BLaER1 (cell line): ENCODE results near the gene FOXK2.

Source experiments
- H3K27ac ChIP-seq: shearing (Covaris generic); formaldehyde crosslinking; 2 replicates; pipeline ENCODE4 v1.8.1; 2022
- H3K27me3 ChIP-seq: shearing (Covaris generic); formaldehyde crosslinking; 2 replicates; pipeline ENCODE4 v1.8.1; 2022
- H3K36me3 ChIP-seq: shearing (Covaris generic); formaldehyde crosslinking; 2 replicates; pipeline ENCODE4 v1.8.1; 2022
- H3K4me1 ChIP-seq: shearing (Covaris generic); formaldehyde crosslinking; 2 replicates; pipeline ENCODE4 v1.8.1; 2022
- H3K4me2 ChIP-seq: shearing (Covaris generic); formaldehyde crosslinking; 2 replicates; pipeline ENCODE4 v1.8.1; 2022
- H3K4me3 ChIP-seq: shearing (Covaris generic); formaldehyde crosslinking; 2 replicates; pipeline ENCODE4 v1.8.1; 2022
- H3K9ac ChIP-seq: shearing (Covaris generic); formaldehyde crosslinking; 2 replicates; pipeline ENCODE4 v1.8.1; 2022
- H3K9me3 ChIP-seq: shearing (Covaris generic); formaldehyde crosslinking; 2 replicates; pipeline ENCODE4 v1.8.1; 2022
- H4K20me1 ChIP-seq: shearing (Covaris generic); formaldehyde crosslinking; 2 replicates; pipeline ENCODE4 v1.8.1; 2022
- Cebpa-rat ChIP-seq: shearing (Covaris generic); IDR thresholded peaks from 2 replicates; pipeline ENCODE4 v1.8.1; 2022

The FOXK2 gene

DNA sequence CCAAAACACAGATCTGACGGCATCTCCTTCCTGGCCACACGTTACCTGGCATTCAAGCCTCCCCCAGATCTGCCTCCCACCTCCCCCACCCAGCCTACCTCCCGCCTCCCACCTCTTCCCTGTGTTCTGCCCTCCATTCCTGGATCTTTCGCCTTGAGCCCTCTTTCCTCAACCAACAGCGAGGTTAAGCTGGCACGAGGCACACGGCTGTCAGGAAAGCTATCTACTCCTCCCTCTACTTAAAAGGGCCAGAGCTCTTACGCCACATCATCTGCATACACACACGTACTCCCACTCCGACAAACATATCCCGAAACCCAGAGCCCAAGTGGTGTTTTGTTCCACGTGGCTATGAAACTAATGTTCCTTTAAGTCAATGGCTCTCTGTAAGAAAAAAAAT, 110.7 kb downstream of the FOXK2 start:
- peaks cover 98% of the 10 kb centered on the region for H3K36me3 ChIP-seq
- H4K20me1 ChIP-seq: peaks cover 95% of the 10 kb centered on the region

DNA sequence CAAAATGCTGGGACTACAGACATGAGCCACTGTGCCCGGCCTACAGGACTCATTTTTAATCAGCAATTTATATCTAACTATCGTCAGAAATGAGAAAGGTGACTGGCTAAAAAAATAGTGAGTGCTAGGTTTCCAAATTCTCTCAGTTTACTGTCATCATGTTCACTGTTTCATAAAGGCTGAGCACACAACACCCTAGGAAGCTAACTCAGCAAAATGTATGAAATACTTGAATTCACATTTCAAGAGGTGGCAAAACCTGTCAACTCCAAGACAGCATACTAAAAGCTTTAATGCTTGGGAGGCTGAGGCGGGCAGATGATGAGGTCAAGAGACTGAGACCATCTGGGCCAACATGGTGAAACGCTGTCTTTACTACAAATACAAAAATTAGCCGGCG, 112.0 kb downstream of the FOXK2 start:
- no peaks in the 10 kb centered on the region for H3K4me1 ChIP-seq
- no peak overlapping the region for H3K9ac ChIP-seq
- peaks cover 98% of the 10 kb centered on the region for H3K36me3 ChIP-seq
- no peak for TF ChIP-seq Cebpa-rat
- no peaks in the 10 kb centered on the region for H3K27me3 ChIP-seq
- H3K9me3 ChIP-seq: no peaks in the 10 kb centered on the region
- peaks cover 96% of the 10 kb centered on the region for H4K20me1 ChIP-seq
- no peak overlapping the region for H3K27ac ChIP-seq
- no peak overlapping the region for H3K4me2 ChIP-seq
- no peak overlapping the region for H3K4me3 ChIP-seq

More for the DNA sequence above, 110.7 kb downstream of the FOXK2 start:
- no peak for TF ChIP-seq Cebpa-rat
- no peaks in the 10 kb centered on the region for H3K27me3 ChIP-seq
- no peak overlapping the region for H3K4me3 ChIP-seq
- no peaks in the 10 kb centered on the region; the same call in 1 of the 2 replicates for H3K4me1 ChIP-seq
- no peak overlapping the region for H3K9ac ChIP-seq
- H3K27ac ChIP-seq: no peak overlapping the region
- no peak overlapping the region for H3K4me2 ChIP-seq
- H3K9me3 ChIP-seq: no peaks in the 10 kb centered on the region

DNA sequence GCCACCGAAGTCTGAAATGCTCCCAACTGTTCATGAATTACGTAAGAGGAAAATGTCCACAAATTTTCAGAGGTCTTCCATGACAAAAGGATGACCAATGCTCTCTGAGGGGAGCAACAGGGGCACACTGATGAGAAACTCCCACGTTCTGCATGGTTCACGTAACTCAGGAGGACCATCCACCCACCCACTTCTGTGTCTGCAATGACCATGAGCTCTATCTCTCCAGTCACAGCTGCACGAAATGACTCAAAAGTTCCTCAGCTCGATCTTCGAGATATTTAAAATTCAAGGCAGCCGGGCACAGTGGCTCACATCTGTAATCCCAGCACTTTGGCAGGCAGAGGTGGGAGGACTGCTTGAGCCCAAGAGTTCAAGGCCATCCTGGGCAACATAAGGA, 112.9 kb downstream of the FOXK2 start:
- Histone ChIP-seq H3K36me3 (peaks cover 98% of the 10 kb centered on the region), H3K4me1 (no peaks in the 10 kb centered on the region), H3K4me3 (no peak overlapping the region), H4K20me1 (peaks cover 96% of the 10 kb centered on the region), H3K4me2 (no peak overlapping the region), H3K9ac (no peak overlapping the region), H3K9me3 (peaks cover 7% of the 10 kb centered on the region; the same call in 1 of the 2 replicates), H3K27ac (no peak overlapping the region), H3K27me3 (no peaks in the 10 kb centered on the region)
- no peak for TF ChIP-seq Cebpa-rat

DNA sequence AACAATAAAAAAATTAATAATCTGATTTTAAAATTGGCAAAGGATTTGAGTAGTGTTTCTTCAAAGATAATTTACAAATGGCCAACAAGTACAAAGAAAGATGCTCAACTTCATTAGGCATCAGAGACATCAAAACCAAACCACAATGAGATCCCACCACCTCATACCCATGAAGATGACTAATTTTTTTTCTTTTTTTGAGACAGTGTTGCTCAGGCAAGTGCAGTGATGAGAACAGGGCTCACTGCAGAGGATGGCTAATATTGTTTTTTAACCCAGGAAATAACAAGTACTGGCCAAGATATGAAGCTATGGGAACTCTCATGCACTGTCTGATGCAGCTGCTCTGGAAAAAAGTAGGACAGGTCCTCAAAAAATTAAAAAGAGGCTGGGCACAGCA, 113.8 kb downstream of the FOXK2 start:
- H3K27me3 ChIP-seq: no peaks in the 10 kb centered on the region
- H3K4me3 ChIP-seq: no peak overlapping the region
- H3K4me2 ChIP-seq: no peak overlapping the region
- H4K20me1 ChIP-seq: peaks cover 94% of the 10 kb centered on the region
- peaks cover 9% of the 10 kb centered on the region; the same call in 1 of the 2 replicates for H3K9me3 ChIP-seq
- no peaks in the 10 kb centered on the region for H3K4me1 ChIP-seq
- TF ChIP-seq Cebpa-rat: no peak
- no peak overlapping the region for H3K27ac ChIP-seq
- no peak overlapping the region for H3K9ac ChIP-seq
- H3K36me3 ChIP-seq: peaks cover 96% of the 10 kb centered on the region

DNA sequence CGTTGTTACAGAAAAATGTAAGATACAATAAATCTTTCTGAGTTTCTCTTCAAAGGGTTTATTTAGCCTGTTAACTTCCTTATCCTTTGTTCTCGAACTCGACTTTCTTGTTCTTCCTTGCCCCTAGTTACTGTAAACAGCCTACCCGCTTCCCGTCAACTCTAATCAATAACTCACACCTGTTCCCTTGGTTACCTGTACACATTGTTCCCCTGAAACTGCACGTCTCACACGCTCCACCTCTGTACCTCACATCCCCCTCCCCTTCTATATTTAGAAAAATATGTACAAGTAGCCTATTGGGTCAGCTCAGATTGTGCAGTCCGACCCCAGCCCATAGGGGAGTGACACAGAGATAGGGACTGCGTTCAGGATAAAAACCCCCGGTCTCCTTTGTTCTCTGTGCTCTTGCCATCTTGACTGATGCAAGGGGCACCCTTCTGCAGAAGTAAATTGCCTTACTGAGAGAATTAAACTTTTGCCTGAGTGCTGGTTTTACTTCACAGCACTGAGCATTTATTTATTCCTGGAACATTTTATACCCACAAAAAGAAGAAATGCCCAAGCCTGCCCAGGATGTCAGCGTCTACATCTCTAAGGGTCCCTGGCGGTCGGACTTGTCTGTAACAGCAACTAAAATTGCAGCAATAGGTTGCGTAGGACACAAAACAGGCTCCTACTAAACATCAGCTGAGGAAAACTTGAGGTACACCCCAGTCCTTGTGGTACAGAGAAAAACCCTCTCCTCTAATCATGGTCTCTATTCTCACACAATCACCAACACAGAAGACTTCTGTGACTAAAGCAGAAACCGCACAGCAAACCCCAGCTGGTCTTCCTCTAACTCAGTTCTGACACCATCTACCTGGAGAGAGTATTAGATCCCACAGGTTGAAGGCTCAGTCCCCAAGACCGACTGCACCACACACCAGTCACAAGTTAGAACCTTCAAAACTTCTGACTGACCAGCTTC, 117.4 kb downstream of the FOXK2 start:
- Histone ChIP-seq H3K9me3 (peaks cover 9% of the 10 kb centered on the region; the same call in 1 of the 2 replicates), H3K27ac (no peak overlapping the region), H3K9ac (no peak overlapping the region; the same call in 1 of the 2 replicates), H4K20me1 (peaks cover 98% of the 10 kb centered on the region), H3K4me2 (no peak overlapping the region), H3K36me3 (peaks cover 97% of the 10 kb centered on the region), H3K4me3 (no peak overlapping the region), H3K27me3 (no peaks in the 10 kb centered on the region), H3K4me1 (no peaks in the 10 kb centered on the region)
- no peak for TF ChIP-seq Cebpa-rat

DNA sequence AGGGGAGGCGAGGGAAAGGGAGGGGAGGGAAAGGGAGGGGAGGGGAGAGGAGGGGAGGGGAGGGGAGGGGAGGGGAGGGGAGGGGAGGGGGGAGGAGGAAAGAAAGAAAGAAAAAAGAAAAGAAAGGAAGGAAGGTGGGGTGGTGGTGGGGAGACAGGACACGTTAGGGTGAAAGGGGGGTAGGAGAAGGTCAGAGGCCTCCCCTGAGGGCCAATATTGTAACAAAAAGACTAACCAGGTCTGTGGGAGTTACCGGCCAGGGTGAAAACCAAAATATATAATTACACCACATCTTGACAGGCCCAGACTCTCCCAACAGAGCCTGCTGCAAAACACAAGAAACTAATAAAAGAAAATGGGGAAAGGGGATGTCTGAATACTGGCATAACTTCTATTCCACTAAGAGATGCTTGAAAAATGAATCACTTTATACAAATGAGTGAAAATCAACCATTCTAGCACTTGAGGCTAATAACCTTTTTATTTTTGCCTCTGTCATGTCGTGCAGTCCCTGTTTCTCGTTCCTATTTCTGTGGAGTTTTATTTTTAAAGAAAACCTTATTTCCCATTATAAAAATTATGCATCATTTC, 118.7 kb downstream of the FOXK2 start:
- no peak overlapping the region for H3K27ac ChIP-seq
- peaks cover 9% of the 10 kb centered on the region; the same call in 1 of the 2 replicates for H3K9me3 ChIP-seq
- TF ChIP-seq Cebpa-rat: no peak
- H3K27me3 ChIP-seq: no peaks in the 10 kb centered on the region
- H3K4me2 ChIP-seq: no peak overlapping the region
- no peak overlapping the region for H3K9ac ChIP-seq
- no peaks in the 10 kb centered on the region for H3K4me1 ChIP-seq
- H3K4me3 ChIP-seq: no peak overlapping the region
- peaks cover 98% of the 10 kb centered on the region for H4K20me1 ChIP-seq
- H3K36me3 ChIP-seq: peaks cover 98% of the 10 kb centered on the region

DNA sequence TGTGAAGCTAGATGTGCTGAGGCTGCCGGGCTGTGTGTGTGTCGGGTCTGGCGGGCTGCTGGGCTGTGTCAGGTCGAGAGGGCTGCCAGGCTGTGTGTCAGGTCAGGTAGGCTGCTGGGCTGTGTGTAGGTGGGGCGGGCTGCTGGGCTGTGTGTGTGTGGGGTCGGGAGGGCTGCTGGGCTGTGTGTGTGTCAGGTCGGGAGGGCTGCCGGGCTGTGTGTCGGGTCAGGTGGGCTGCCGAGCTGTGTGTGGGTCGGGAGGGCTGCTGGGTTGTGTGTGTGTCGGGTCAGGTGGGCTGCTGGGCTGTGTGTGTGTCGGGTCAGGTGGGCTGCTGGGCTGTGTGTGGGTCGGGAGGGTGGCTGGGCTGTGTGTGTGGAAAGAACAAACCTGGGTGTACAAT, 120.1 kb downstream of the FOXK2 start:
- Histone ChIP-seq H3K4me1 (no peaks in the 10 kb centered on the region), H3K27ac (no peak overlapping the region), H3K27me3 (no peaks in the 10 kb centered on the region), H3K36me3 (peaks cover 98% of the 10 kb centered on the region), H3K4me2 (no peak overlapping the region), H3K9ac (0 out of 2 replicates have a peak overlapping the region, but pooled peaks have one; percentile 24), H3K9me3 (peaks cover 9% of the 10 kb centered on the region; the same call in 1 of the 2 replicates), H3K4me3 (no peak overlapping the region), H4K20me1 (peaks cover 98% of the 10 kb centered on the region)
- TF ChIP-seq Cebpa-rat: no peak

DNA sequence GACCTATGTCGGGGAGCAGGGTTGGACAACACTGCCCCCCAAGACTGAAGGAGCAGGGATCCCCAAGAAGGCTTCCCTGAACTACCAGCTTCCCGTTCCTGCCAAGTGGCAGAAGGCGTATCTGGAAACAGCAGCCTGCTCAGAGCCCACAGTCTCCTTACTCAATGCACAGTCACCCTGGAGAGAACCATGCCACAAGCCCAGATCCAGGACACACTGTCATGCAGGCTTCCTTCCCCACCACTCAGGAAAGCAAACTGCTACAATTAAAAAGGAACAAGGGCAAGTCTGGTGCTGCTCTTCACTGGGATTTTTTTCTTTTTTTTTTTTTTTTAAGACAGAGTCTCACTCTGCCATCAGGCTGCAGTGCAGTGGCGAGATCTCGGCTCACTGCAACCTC, 120.5 kb downstream of the FOXK2 start:
- Histone ChIP-seq H3K27ac (no peak overlapping the region), H4K20me1 (peaks cover 98% of the 10 kb centered on the region)

DNA sequence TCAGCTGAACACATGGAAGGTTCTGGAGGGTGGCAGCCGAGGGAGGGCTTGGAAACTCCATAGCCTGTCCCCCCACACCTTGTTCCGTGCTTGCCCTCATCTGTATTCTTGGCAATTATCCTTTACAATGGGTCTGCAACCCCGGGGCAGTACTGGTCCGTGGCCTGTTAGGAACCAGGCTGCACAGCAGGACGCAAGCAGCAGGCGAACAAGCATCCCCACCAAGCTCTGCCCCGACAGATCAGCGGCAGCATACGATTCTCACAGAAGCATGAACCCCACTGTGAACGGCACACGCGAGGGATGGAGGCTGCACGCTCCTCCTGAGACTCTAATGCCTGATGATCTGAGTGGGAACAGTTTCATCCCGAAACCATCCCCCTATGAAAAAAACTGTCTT, 122.5 kb downstream of the FOXK2 start:
- Histone ChIP-seq H3K4me1 (peaks cover 17% of the 10 kb centered on the region), H3K9me3 (peaks cover 6% of the 10 kb centered on the region; the same call in 1 of the 2 replicates), H3K27ac (no peak overlapping the region), H3K4me3 (no peak overlapping the region), H3K36me3 (peaks cover 87% of the 10 kb centered on the region), H4K20me1 (peaks cover 98% of the 10 kb centered on the region), H3K27me3 (no peaks in the 10 kb centered on the region), H3K9ac (no peak overlapping the region), H3K4me2 (no peak overlapping the region)
- no peak for TF ChIP-seq Cebpa-rat

More for the DNA sequence above, 120.5 kb downstream of the FOXK2 start:
- Histone ChIP-seq H3K27me3 (no peaks in the 10 kb centered on the region), H3K4me1 (no peaks in the 10 kb centered on the region), H3K9ac (0 out of 2 replicates have a peak overlapping the region, but pooled peaks have one; percentile 24), H3K4me3 (no peak overlapping the region), H3K9me3 (peaks cover 9% of the 10 kb centered on the region; the same call in 1 of the 2 replicates), H3K4me2 (no peak overlapping the region), H3K36me3 (peaks cover 98% of the 10 kb centered on the region)
- TF ChIP-seq Cebpa-rat: no peak

DNA sequence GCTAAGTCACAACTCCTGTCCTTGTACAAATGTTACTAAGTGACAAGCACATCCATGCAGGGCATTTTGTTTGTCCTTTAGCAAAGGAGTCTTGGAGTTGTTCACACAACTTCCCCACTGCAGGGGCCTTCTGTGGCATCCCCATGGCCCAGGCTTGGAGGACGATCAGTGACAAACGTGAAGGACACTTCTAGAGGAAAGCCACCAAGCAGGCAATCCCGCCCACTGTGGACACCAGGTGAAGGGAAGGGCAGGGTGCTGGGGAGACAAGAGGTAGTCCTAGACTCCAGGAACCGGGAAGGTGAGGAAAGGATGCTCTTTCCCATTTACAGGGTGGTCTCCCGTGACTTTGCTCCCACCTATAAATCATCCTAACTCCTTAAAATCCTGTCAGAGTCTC, 124.6 kb downstream of the FOXK2 start:
- peaks cover 27% of the 10 kb centered on the region for H3K4me1 ChIP-seq
- TF ChIP-seq Cebpa-rat: no peak
- no peaks in the 10 kb centered on the region for H3K27me3 ChIP-seq
- peak overlapping the region; percentile 48; the same call in 1 of the 2 replicates for H3K9ac ChIP-seq
- no peak overlapping the region for H3K4me3 ChIP-seq
- H4K20me1 ChIP-seq: peaks cover 91% of the 10 kb centered on the region
- peaks cover 67% of the 10 kb centered on the region for H3K36me3 ChIP-seq
- H3K4me2 ChIP-seq: no peak overlapping the region
- H3K9me3 ChIP-seq: no peaks in the 10 kb centered on the region
- no peak overlapping the region for H3K27ac ChIP-seq
